Ishikawa (cell line): Measurements from ENCODE around the gene SYCP2.

Source experiments
- CEBPB ChIP-seq: IDR thresholded peaks from 2 replicates; pipeline ENCODE4 v1.6.1; 2012
- CREB1 ChIP-seq: IDR thresholded peaks from 2 replicates; pipeline ENCODE4 v1.6.1; 2012; ENCODE audit warnings: low read depth
- EGR1 ChIP-seq: IDR thresholded peaks from 2 replicates; pipeline ENCODE4 v1.6.1; 2012
- EP300 ChIP-seq: IDR thresholded peaks from 2 replicates; pipeline ENCODE4 v1.6.1; 2012; ENCODE audit warnings: borderline replicate concordance
- FOXM1 ChIP-seq: IDR thresholded peaks from 2 replicates; pipeline ENCODE4 v1.6.1; 2012; ENCODE audit warnings: low read depth, borderline replicate concordance
- NFIC ChIP-seq: IDR thresholded peaks from 2 replicates; pipeline ENCODE4 v1.6.1; 2012
- RAD21 ChIP-seq: IDR thresholded peaks from 2 replicates; pipeline ENCODE4 v1.6.1; 2012; ENCODE audit warnings: low read depth
- TAF1 ChIP-seq: IDR thresholded peaks from 2 replicates; pipeline ENCODE4 v1.6.1; 2012; ENCODE audit warnings: low read depth, mild to moderate bottlenecking
- TCF12 ChIP-seq: IDR thresholded peaks from 2 replicates; pipeline ENCODE4 v1.6.1; 2012; ENCODE audit warnings: low read depth
- TEAD4 ChIP-seq: IDR thresholded peaks from 2 replicates; pipeline ENCODE4 v1.6.1; 2012
- YY1 ChIP-seq: IDR thresholded peaks from 2 replicates; pipeline ENCODE4 v1.6.1; 2012; ENCODE audit warnings: low read depth
- ZBTB7A ChIP-seq: IDR thresholded peaks from 2 replicates; pipeline ENCODE4 v1.6.1; 2012; ENCODE audit warnings: low read depth
- TF ChIP-seq, protein P1 (sequence below): IDR thresholded peaks from 2 replicates; pipeline ENCODE4 v1.6.1; 2012; ENCODE audit warnings: low read depth, mild to moderate bottlenecking
- TF ChIP-seq, protein P2 (sequence below): IDR thresholded peaks from 2 replicates; pipeline ENCODE4 v1.6.1; 2012
- TF ChIP-seq, protein P3 (sequence below): IDR thresholded peaks from 2 replicates; pipeline ENCODE4 v1.6.1; 2012

The SYCP2 gene

DNA sequence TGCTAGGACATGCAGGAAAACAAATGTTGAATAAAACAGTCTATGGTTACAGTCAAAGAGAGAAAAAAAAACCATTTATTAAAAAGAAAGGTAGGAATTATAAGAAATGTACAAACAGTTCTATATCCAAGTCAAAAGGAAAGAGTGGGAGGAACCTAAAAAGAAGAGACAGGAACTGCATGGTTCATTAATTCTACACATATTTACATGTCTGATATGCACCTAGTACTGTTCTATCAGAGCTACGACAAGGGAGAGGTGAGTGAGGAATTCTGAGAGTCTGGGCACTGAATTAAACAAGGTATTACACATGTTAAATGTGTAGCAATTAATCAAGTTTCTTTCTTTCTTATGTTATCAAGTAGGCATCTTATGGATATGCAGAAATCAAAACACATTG, 41.9 kb downstream of the SYCP2 start:
- no peak for TF ChIP-seq EGR1
- no peak for TF ChIP-seq ZBTB7A
- TF ChIP-seq TAF1 = no peak

DNA sequence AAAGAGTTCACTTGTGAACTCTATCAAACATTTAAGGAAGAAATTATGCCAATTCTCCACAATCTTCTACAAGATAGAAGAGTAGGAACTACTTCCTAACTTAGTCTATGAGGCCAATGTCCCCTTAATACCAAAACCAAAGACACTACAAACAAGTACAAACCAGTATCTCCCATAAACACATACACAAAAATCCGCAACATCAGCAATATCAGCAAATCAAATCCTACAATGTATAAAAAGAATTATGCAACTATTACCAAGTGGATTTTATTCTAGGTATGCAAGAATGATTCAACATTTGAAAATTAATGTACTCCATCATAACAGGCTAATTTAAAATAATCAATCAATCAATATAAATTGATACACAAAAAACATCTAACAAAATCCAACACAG, 45.4 kb downstream of the SYCP2 start:
- no peak for TF ChIP-seq TAF1
- no peak for TF ChIP-seq NFIC
- TF ChIP-seq, protein P1, sequence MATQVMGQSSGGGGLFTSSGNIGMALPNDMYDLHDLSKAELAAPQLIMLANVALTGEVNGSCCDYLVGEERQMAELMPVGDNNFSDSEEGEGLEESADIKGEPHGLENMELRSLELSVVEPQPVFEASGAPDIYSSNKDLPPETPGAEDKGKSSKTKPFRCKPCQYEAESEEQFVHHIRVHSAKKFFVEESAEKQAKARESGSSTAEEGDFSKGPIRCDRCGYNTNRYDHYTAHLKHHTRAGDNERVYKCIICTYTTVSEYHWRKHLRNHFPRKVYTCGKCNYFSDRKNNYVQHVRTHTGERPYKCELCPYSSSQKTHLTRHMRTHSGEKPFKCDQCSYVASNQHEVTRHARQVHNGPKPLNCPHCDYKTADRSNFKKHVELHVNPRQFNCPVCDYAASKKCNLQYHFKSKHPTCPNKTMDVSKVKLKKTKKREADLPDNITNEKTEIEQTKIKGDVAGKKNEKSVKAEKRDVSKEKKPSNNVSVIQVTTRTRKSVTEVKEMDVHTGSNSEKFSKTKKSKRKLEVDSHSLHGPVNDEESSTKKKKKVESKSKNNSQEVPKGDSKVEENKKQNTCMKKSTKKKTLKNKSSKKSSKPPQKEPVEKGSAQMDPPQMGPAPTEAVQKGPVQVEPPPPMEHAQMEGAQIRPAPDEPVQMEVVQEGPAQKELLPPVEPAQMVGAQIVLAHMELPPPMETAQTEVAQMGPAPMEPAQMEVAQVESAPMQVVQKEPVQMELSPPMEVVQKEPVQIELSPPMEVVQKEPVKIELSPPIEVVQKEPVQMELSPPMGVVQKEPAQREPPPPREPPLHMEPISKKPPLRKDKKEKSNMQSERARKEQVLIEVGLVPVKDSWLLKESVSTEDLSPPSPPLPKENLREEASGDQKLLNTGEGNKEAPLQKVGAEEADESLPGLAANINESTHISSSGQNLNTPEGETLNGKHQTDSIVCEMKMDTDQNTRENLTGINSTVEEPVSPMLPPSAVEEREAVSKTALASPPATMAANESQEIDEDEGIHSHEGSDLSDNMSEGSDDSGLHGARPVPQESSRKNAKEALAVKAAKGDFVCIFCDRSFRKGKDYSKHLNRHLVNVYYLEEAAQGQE = no peak
- TF ChIP-seq EGR1 = no peak
- no peak for TF ChIP-seq YY1
- no peak for TF ChIP-seq CEBPB
- no peak for TF ChIP-seq EP300
- TF ChIP-seq RAD21 = no peak
- no peak for TF ChIP-seq ZBTB7A
- TF ChIP-seq CREB1 = no peak
- TF ChIP-seq, protein P2, sequence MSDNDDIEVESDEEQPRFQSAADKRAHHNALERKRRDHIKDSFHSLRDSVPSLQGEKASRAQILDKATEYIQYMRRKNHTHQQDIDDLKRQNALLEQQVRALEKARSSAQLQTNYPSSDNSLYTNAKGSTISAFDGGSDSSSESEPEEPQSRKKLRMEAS = no peak
- TF ChIP-seq, protein P3, sequence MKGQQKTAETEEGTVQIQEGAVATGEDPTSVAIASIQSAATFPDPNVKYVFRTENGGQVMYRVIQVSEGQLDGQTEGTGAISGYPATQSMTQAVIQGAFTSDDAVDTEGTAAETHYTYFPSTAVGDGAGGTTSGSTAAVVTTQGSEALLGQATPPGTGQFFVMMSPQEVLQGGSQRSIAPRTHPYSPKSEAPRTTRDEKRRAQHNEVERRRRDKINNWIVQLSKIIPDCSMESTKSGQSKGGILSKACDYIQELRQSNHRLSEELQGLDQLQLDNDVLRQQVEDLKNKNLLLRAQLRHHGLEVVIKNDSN = no peak
- no peak for TF ChIP-seq TEAD4
- no peak for TF ChIP-seq TCF12
- no peak for TF ChIP-seq FOXM1

DNA sequence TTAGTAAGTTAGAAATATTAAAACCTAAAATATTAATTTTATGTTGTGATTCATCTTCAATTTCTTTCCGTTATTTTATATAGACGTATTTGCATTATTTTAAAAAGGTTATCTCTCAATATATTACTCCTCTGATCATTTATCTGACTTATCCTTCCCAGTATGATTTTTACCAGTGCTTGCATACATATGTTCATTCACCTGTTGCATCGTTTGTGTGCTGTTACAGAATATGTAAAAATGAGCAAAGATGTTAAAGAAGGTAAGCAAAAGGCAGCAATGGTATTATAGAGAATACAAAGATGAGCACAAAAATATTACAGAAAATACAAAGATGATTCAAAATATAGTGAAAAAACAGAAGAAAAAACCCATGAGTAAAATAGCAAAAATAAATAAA, 48.9 kb downstream of the SYCP2 start:
- TF ChIP-seq ZBTB7A (no peak), FOXM1 (no peak)

DNA sequence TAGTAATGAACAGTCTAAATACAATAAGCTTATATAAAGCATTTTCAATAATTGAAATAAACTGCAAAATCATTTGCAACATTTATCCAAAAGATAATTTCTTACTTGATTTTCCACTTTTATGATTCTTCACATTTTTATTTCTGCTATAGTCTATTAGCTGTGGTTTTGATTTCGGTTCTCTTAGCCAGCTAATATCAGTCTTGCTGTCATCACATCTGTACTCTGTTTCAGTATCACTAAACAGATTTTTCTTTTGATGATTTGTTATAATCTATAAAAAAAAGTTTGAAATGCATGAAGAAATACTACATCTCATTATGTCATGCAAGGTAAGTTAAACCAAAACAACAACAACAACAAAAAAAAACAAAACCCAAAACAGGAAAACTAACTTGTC, 53.2 kb downstream of the SYCP2 start:
- TF ChIP-seq, protein P2 = no peak
- no peak for TF ChIP-seq EP300
- no peak for TF ChIP-seq YY1
- no peak for TF ChIP-seq RAD21
- TF ChIP-seq CREB1 = no peak
- no peak for TF ChIP-seq CEBPB
- TF ChIP-seq, protein P1 = no peak
- no peak for TF ChIP-seq TAF1
- TF ChIP-seq ZBTB7A = no peak
- TF ChIP-seq, protein P3 = no peak
- no peak for TF ChIP-seq FOXM1
- TF ChIP-seq TEAD4 = no peak

DNA sequence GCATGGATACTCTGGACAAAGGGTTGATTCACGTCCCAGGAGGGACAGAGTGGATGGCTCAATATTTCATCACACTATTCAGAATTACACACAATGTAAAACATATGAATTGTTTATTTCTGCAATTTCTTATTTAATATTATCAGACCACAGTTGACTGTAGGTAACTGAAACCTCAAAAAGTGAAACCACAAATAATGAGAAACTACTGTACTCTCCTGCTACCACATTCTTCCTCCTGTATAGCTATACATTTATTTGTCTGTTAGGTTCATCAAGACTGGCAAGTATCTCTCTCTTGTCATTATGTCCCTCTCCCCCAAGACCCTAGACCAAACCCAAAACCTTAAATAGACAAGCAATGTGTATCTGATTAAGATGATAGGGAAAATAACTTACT, 60.0 kb downstream of the SYCP2 start:
- TF ChIP-seq EP300 = no peak
- no peak for TF ChIP-seq FOXM1
- TF ChIP-seq EGR1 = no peak
- TF ChIP-seq, protein P3 = no peak
- TF ChIP-seq, protein P2 = no peak
- no peak for TF ChIP-seq CEBPB
- TF ChIP-seq TAF1 = no peak
- TF ChIP-seq, protein P1 = no peak
- no peak for TF ChIP-seq ZBTB7A
- TF ChIP-seq CREB1 = no peak
